WERI-Rb-1 (cell line): ENCODE results near the gene KIRREL3.
A peak's percentile ranks its signal among the peaks of the same experiment; 100 is the strongest.
"Not testable (repeated sequence)": the region's sequence is repeated elsewhere in the genome, so short reads cannot be mapped to it uniquely, and the experiment has no call there.

Source experiments
- DNase-seq: peaks from one replicate; pipeline ENCODE4 v3.0.0-alpha.2; 2020
- H3K27ac ChIP-seq: fragments of 250-450 bp; sonication (Bioruptor Pico); 2 replicates; pipeline ENCODE4 v1.5.1; 2020; ENCODE audit warnings: mild to moderate bottlenecking, moderate library complexity
- H3K27me3 ChIP-seq: fragments of 250-450 bp; sonication (Bioruptor Pico); 2 replicates; pipeline ENCODE4 v1.5.1; 2021; ENCODE audit warnings: mild to moderate bottlenecking, low read depth, moderate library complexity; ENCODE audit not compliant: insufficient read depth, severe bottlenecking
- H3K36me3 ChIP-seq: fragments of 250-450 bp; sonication (Bioruptor Pico); 2 replicates; pipeline ENCODE4 v1.5.1; 2020; ENCODE audit warnings: mild to moderate bottlenecking, moderate library complexity
- H3K4me3 ChIP-seq: 2 replicates; pipeline ENCODE4 v1.5.1; 2011; ENCODE audit warnings: low read depth, mild to moderate bottlenecking, control low read depth, low read length
- H3K9me3 ChIP-seq: fragments of 250-450 bp; sonication (Bioruptor Pico); 2 replicates; pipeline ENCODE4 v1.5.1; 2021; ENCODE audit warnings: mild to moderate bottlenecking, moderate library complexity; ENCODE audit not compliant: severe bottlenecking
- TF ChIP-seq, protein P1 (sequence below): IDR thresholded peaks from 2 replicates; pipeline ENCODE4 v1.5.1; 2011; ENCODE audit warnings: low read depth, mild to moderate bottlenecking, control low read depth, inconsistent platforms, low read length

KIRREL3 gene

DNA sequence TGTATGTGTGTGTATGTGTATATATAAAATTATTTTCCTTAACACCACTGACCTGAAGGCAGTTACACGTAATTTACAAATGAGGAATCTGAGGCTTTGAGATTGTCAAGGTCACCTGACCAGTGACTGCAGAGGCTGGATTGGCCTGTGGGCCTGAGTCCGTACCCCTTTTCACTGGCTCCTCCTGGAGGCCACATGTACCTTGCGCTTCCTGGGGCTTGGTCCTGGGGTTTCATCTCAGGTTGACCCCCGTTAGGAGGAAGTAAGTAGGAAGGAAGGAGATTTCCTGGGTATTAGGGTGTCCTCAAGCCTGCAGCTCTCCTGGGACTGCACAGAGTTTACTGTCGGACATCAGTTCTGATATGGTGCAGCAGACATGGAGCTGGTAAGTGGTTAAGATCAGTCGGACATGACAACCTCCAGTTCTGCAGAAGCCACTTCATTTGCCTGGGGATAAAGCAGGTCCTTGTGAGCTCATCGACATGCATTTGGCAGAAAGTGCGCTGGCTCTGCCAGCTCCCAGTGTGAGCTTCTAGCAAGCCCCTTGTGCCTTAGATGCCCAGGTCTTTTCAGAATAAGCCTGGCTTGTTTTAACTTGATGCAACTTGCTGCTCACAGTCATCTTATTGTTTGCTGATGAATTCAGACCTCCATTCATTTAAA, 608.5 kb downstream of the KIRREL3 start:
- H3K27me3 ChIP-seq: no peaks in the 10 kb centered on the region
- H3K9me3 ChIP-seq: no peaks in the 10 kb centered on the region
- no peak for DNase-seq
- H3K4me3 ChIP-seq: no peak overlapping the region
- no peaks in the 10 kb centered on the region for H3K36me3 ChIP-seq
- H3K27ac ChIP-seq: no peak overlapping the region; the same call in 1 of the 2 replicates
- TF ChIP-seq, protein P1, sequence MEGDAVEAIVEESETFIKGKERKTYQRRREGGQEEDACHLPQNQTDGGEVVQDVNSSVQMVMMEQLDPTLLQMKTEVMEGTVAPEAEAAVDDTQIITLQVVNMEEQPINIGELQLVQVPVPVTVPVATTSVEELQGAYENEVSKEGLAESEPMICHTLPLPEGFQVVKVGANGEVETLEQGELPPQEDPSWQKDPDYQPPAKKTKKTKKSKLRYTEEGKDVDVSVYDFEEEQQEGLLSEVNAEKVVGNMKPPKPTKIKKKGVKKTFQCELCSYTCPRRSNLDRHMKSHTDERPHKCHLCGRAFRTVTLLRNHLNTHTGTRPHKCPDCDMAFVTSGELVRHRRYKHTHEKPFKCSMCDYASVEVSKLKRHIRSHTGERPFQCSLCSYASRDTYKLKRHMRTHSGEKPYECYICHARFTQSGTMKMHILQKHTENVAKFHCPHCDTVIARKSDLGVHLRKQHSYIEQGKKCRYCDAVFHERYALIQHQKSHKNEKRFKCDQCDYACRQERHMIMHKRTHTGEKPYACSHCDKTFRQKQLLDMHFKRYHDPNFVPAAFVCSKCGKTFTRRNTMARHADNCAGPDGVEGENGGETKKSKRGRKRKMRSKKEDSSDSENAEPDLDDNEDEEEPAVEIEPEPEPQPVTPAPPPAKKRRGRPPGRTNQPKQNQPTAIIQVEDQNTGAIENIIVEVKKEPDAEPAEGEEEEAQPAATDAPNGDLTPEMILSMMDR: peak; percentile 48

DNA sequence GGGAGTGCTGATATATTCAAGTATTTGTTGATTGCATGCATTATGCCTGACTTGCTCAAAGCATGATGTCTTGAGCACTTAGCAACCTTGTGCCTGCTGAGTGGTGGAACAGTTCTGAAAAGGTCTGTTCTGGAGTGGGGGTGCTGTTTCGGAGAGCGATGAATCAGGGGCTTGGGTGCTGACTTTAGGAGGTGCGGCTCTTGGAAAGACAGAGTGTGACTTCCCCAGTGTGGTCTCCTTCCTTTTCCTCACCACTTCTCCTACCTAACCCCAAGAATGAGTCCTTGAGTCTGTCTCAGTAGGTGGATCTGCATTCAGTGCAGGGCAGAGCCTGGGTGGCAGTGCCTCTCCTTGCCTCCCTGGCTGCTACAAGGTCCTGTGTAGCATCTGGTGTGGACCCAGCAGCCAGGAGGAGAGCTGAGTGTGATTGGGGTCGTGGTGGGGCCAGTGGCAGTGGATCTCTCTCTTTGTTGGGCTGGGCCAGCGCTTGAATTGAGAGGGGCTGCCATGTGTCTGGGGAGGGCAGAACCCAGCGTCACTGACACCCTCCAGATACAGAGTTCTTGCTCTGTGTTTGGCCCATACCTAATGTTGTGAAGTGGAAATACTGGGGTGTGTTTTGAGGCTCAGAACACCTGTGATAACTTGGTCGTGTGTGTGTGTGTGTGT, 609.1 kb downstream of the KIRREL3 start:
- Histone ChIP-seq H3K36me3 (no peaks in the 10 kb centered on the region), H3K9me3 (no peaks in the 10 kb centered on the region), H3K27ac (no peak overlapping the region), H3K4me3 (no peak overlapping the region), H3K27me3 (no peaks in the 10 kb centered on the region)
- DNase-seq: no peak
- TF ChIP-seq, protein P1: no peak

DNA sequence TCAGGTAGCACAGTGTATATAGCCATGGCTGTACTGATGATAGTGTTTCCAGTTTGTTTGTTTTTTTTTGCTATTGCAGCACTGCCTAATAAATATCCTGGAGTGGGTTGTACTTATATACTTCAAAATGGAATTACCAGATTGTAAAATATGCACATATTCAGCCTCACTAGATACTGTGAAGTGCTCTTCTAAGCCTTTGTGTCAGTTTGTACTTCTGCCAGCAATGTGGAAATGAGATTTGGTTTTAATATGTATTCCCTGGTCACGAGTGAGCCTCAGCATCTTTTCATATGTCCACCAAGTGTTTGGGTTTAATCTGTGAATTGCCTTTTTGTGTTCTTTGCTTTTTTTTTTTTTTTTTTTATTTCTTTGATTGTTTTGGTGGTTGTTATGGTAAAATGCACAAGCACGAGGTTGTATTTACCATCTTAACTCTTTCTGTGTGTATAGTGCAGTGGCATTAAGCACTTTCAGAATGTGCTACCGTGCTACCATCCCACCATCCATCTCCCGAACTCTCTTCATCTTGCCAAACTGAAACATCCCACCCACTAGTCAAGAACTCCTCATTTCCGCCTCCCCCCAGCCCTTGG, 610.2 kb downstream of the KIRREL3 start:
- Histone ChIP-seq H3K36me3 (no peaks in the 10 kb centered on the region), H3K27me3 (no peaks in the 10 kb centered on the region), H3K27ac (no peak overlapping the region), H3K9me3 (no peaks in the 10 kb centered on the region), H3K4me3 (no peak overlapping the region)
- no peak for DNase-seq
- TF ChIP-seq, protein P1: no peak

DNA sequence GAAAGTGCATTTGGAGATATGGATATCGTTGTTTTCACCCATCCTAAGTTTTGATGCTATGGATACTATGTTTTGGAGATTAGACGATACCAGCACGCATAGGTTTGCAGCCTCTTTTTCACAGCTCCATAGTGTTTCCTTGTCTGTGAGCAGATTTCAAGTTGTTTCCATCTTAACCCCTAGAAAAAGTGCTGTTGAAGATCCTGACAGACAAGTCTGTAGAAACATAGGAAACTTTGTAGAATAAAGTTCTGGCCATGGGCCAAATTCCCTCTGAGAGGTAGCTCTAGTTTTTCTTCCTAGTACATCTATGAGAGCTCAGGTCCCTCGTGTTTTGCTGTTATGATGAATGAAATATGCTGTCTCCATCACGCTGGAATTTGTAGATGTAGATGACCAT, 612.7 kb downstream of the KIRREL3 start:
- TF ChIP-seq, protein P1: no peak
- no peaks in the 10 kb centered on the region for H3K27me3 ChIP-seq
- H3K36me3 ChIP-seq: no peaks in the 10 kb centered on the region
- DNase-seq: no peak
- H3K9me3 ChIP-seq: no peaks in the 10 kb centered on the region
- no peak overlapping the region for H3K27ac ChIP-seq
- H3K4me3 ChIP-seq: no peak overlapping the region

DNA sequence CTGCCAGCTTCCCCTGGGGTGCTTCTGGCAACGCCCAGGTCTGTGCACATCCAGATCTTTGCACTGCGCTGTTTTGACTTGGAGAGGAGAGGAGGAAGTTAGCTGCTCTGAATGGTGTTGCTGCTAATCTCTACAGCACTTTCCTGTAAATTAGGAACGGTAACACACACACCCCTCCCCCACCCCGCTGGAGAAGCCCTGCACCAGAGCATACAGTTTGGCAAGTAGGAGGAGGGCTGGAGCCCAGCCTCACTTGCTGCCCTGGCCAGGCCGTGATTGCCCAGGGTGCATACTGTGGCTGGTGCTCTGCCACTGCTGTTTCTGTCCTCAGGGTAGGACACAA, 613.9 kb downstream of the KIRREL3 start:
- H3K27me3 ChIP-seq, H3K27ac ChIP-seq, DNase-seq, H3K9me3 ChIP-seq, H3K36me3 ChIP-seq, H3K4me3 ChIP-seq: not testable (repeated sequence)

DNA sequence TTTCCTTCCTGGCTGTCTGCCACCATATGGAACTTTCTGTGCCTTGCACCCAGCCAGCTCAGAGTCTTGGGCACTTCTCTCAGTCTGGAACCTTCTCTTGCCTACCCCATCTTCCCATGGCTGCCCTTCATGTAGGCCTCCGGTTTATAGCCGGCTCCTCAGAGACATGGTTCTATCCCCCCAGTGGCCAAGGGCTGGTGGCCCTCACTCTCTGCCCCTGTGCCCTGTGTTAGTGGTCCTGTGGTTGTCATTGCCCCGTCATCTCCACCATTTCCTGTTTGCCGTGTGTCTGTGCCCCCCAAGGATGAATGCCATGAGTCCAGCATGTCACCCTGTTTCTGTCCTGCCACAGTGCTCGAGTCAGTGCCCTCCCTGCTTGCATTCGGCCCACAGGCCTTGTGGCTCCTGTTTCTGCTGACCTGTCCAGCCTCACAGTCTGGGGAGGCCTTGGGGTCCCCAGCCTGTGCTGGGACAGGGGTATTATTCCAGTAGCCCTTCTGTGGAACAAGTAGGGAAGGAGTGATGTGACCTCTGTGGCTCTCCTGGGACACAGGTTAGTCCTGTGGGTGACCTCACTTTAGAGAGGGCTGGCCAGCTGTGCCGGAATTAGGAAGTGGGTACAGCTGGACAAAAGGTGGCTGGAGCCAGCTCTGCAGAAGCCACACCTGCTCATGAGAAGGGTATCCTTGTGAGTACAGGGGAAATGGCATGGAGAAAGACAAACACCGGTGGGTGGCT, 614.4 kb downstream of the KIRREL3 start:
- TF ChIP-seq, protein P1: no peak
- H3K36me3 ChIP-seq: no peaks in the 10 kb centered on the region
- H3K27me3 ChIP-seq: no peaks in the 10 kb centered on the region
- no peak overlapping the region for H3K4me3 ChIP-seq
- DNase-seq: no peak
- H3K9me3 ChIP-seq: no peaks in the 10 kb centered on the region
- no peak overlapping the region for H3K27ac ChIP-seq
